SK-N-SH (cell line): ENCODE results near the gene GRM7. TPM values are rescaled to one million over a fixed set of nuclear protein-coding genes. Genes with fewer than 3 reads are reported as not detected.

Experiments
- CTCF ChIA-PET: fragments of 300-600, 350-600 bp; formaldehyde crosslinking; extraction: SDS; loops from one replicate; lab custom pipeline; 2021; lab: Yijun Ruan, JAX
- POLR2A ChIA-PET: fragments of 350-600 bp; sonication (Branson Sonifier 250); formaldehyde crosslinking; extraction: SDS; loops from one replicate; lab custom pipeline; 2020; ENCODE audit warnings: antibody characterized with exemption, inconsistent platforms; lab: Yijun Ruan, JAX
- DNase-seq: peaks from one replicate; pipeline ENCODE4 v3.0.0; 2012
- H2AFZ ChIP-seq: fragments of 200-600 bp; sonication (generic); 2 replicates; pipeline ENCODE4 v1.8.1; 2016; ENCODE audit warnings: antibody characterized with exemption, mild to moderate bottlenecking, low read depth
- H3F3A ChIP-seq: fragments of 200-600 bp; sonication (generic); replicated peaks from 2 replicates; pipeline ENCODE3; 2016; ENCODE audit warnings: antibody characterized with exemption, mild to moderate bottlenecking; ENCODE audit not compliant: insufficient read depth
- H3K27ac ChIP-seq, 2 experiments: fragments of 200-500 bp in 1 of 2; fragments of 200-600 bp in 1 of 2; sonication (Bioruptor generic) in 1 of 2; sonication (generic), shearing (Covaris generic) in 1 of 2; 2 replicates each; pipeline versions ENCODE4 v1.5.1 to v1.6.1; 2014 to 2016; ENCODE audit warnings: low read depth in 2 of 2, inconsistent platforms in 1 of 2, low read length in 1 of 2, mild to moderate bottlenecking in 1 of 2, mixed read lengths in 1 of 2
- H3K27me3 ChIP-seq: fragments of 200-600 bp; sonication (generic), shearing (Covaris generic); 2 replicates; pipeline ENCODE4 v1.6.1; 2016; ENCODE audit warnings: mixed run types; ENCODE audit not compliant: insufficient read depth
- H3K36me3 ChIP-seq, 2 experiments: fragments of 200-500 bp in 1 of 2; fragments of 200-600 bp in 1 of 2; sonication (Bioruptor generic) in 1 of 2; sonication (generic) in 1 of 2; replicated peaks in 1 of 2; 2 replicates each; pipeline versions ENCODE3 to v1.5.1; 2014 to 2016; ENCODE audit warnings: low read length in 1 of 2, mild to moderate bottlenecking in 1 of 2; ENCODE audit not compliant: insufficient read depth in 2 of 2, control insufficient read depth in 1 of 2
- H3K4me1 ChIP-seq, 2 experiments: fragments of 200-500 bp in 1 of 2; fragments of 200-600 bp in 1 of 2; sonication (Bioruptor generic) in 1 of 2; sonication (generic), shearing (Covaris generic) in 1 of 2; 2 replicates each; pipeline versions ENCODE4 v1.5.1 to v1.6.1; 2014 to 2016; ENCODE audit warnings: low read depth in 1 of 2, low read length in 1 of 2, mixed run types in 1 of 2; ENCODE audit not compliant: insufficient read depth in 2 of 2, control insufficient read depth in 1 of 2
- H3K4me2 ChIP-seq: fragments of 200-600 bp; sonication (generic), shearing (Covaris generic); 2 replicates; pipeline ENCODE4 v1.6.1; 2017; ENCODE audit warnings: mixed run types
- H3K4me3 ChIP-seq, 2 experiments: fragments of 200-500 bp in 1 of 2; fragments of 200-600 bp in 1 of 2; sonication (Bioruptor generic) in 1 of 2; sonication (generic), shearing (Covaris generic) in 1 of 2; 2 replicates each; pipeline versions ENCODE4 v1.5.1 to v1.8.1; 2014 to 2016; ENCODE audit warnings: low read depth in 2 of 2, inconsistent platforms in 1 of 2, low read length in 1 of 2, mild to moderate bottlenecking in 1 of 2, mixed read lengths in 1 of 2, moderate library complexity in 1 of 2
- H3K79me2 ChIP-seq: fragments of 200-600 bp; sonication (generic); 2 replicates; pipeline ENCODE4 v1.8.1; 2017; ENCODE audit warnings: mild to moderate bottlenecking; ENCODE audit not compliant: insufficient read depth
- H3K9ac ChIP-seq: fragments of 200-600 bp; sonication (generic); 2 replicates; pipeline ENCODE4 v1.6.1; 2017; ENCODE audit warnings: mixed run types
- H3K9me2 ChIP-seq: fragments of 200-600 bp; sonication (generic); 2 replicates; pipeline ENCODE4 v1.6.1; 2017; ENCODE audit warnings: mixed run types
- H3K9me3 ChIP-seq: fragments of 200-600 bp; sonication (generic); 2 replicates; pipeline ENCODE4 v1.6.1; 2017; ENCODE audit warnings: mixed run types, mild to moderate bottlenecking, moderate library complexity
- H4K20me1 ChIP-seq: fragments of 200-600 bp; sonication (generic); 2 replicates; pipeline ENCODE4 v1.6.1; 2017; ENCODE audit warnings: mild to moderate bottlenecking, mixed run types; ENCODE audit not compliant: insufficient read depth
- ELF1 ChIP-seq: IDR thresholded peaks from 2 replicates; pipeline ENCODE4 v1.4.0; 2012
- EP300 ChIP-seq, 2 experiments: IDR thresholded peaks; 2 replicates each; pipeline versions ENCODE4 v1.4.0 to v1.6.1; 2012; ENCODE audit warnings: borderline replicate concordance in 1 of 2, low read depth in 1 of 2, low read length in 1 of 2
- FOSL2 ChIP-seq: IDR thresholded peaks from 2 replicates; pipeline ENCODE4 v1.4.0; 2012; ENCODE audit warnings: low read depth, mild to moderate bottlenecking, moderate library complexity, borderline replicate concordance
- FOXM1 ChIP-seq: IDR thresholded peaks from 2 replicates; pipeline ENCODE4 v1.4.0; 2012; ENCODE audit warnings: low read depth, mild to moderate bottlenecking
- GABPA ChIP-seq: IDR thresholded peaks from 2 replicates; pipeline ENCODE4 v1.4.0; 2012; ENCODE audit warnings: low read depth, mild to moderate bottlenecking
- MEF2A ChIP-seq: IDR thresholded peaks from 2 replicates; pipeline ENCODE4 v1.4.0; 2012; ENCODE audit warnings: low read depth, borderline replicate concordance
- TEAD4 ChIP-seq: IDR thresholded peaks from 2 replicates; pipeline ENCODE4 v1.4.0; 2012; ENCODE audit warnings: mild to moderate bottlenecking, borderline replicate concordance; ENCODE audit not compliant: insufficient read depth
- WGBS: methylation state at CpG from one replicate; pipeline ENCODE4 v1.1.6; 2017; ENCODE audit warnings: low lambda C conversion rate; 5-methylcytosine and 5-hydroxymethylcytosine counted together
- polyA plus RNA-seq, 3 experiments: library from polyadenylated mRNA; depleted of rRNA; stranded (reverse); fragments of >200 nt; gene quantifications; 2 replicates each; pipeline ENCODE4 v1.2.3, GENCODE V29; 2012
- TF ChIP-seq, protein P1 (sequence below): fragments of 200-600 bp; sonication (generic); IDR thresholded peaks from 2 replicates; pipeline ENCODE4 v1.6.1; 2017; ENCODE audit warnings: antibody characterized with exemption, mild to moderate bottlenecking, moderate library complexity
- TF ChIP-seq, protein P2 (sequence below): fragments of 150-350 bp; IDR thresholded peaks from 2 replicates; pipeline ENCODE4 v1.6.1; 2016; ENCODE audit warnings: mild to moderate bottlenecking, low read depth, low read length
- TF ChIP-seq, protein P3 (sequence below): IDR thresholded peaks from 2 replicates; pipeline ENCODE4; 2012
- TF ChIP-seq, protein P4 (sequence below): IDR thresholded peaks from 2 replicates; pipeline ENCODE4 v1.6.1; 2012; ENCODE audit warnings: mild to moderate bottlenecking, low read depth, low read length, moderate library complexity

Gene GRM7
- polyA plus RNA-seq, 1 of the 3 experiments (the other 2 are of a cell fraction), result 0.03 TPM

DNA sequence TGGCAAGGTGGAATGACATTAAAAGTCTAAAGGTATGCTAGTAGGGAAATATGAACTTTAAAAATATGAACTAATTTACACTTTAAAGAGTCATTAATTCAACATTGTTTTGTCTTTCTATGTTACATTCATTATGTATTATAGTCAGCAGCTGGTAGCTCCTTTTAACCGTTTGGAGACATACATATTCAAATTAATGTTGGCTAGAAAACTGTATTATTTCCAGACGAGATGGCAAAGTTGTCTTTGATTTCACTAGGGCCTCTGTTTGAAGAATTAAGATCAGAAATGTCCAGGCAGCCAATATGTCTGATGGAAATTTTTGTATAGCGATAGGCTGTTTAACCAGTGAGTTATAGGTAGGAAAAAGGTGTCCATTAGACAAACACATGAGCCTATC lies 817.6 kb downstream of the GRM7 start:
- Histone ChIP-seq H3F3A (no peaks in the 10 kb centered on the region), H3K27me3 (no peaks in the 10 kb centered on the region), H3K9me2 (no peaks in the 10 kb centered on the region), H3K4me3 (no peak overlapping the region), H3K4me1 (no peaks in the 10 kb centered on the region), H3K9ac (no peak overlapping the region), H3K9me3 (no peaks in the 10 kb centered on the region), H3K27ac (no peak overlapping the region), H3K4me2 (no peak overlapping the region), H3K79me2 (no peaks in the 10 kb centered on the region), H2AFZ (no peak overlapping the region), H3K36me3 (no peaks in the 10 kb centered on the region), H4K20me1 (no peaks in the 10 kb centered on the region)
- ChIA-PET CTCF (no interaction called here), POLR2A (no interaction called here)
- no peak for DNase-seq
- WGBS, result 16% methylated on average over 3 of the region's 3 CpGs
- TF ChIP-seq MEF2A (no peak), GABPA (no peak), ELF1 (no peak), FOXM1 (no peak), TEAD4 (no peak), FOSL2 (no peak), EP300 (IDR thresholded peaks at IDR 0.05; ENCODE audit: borderline replicate concordance in 1 of 2, low read depth in 1 of 2, low read length in 1 of 2) (no peak)
- TF ChIP-seq, protein P1, sequence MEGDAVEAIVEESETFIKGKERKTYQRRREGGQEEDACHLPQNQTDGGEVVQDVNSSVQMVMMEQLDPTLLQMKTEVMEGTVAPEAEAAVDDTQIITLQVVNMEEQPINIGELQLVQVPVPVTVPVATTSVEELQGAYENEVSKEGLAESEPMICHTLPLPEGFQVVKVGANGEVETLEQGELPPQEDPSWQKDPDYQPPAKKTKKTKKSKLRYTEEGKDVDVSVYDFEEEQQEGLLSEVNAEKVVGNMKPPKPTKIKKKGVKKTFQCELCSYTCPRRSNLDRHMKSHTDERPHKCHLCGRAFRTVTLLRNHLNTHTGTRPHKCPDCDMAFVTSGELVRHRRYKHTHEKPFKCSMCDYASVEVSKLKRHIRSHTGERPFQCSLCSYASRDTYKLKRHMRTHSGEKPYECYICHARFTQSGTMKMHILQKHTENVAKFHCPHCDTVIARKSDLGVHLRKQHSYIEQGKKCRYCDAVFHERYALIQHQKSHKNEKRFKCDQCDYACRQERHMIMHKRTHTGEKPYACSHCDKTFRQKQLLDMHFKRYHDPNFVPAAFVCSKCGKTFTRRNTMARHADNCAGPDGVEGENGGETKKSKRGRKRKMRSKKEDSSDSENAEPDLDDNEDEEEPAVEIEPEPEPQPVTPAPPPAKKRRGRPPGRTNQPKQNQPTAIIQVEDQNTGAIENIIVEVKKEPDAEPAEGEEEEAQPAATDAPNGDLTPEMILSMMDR, result no peak
- TF ChIP-seq, protein P2, sequence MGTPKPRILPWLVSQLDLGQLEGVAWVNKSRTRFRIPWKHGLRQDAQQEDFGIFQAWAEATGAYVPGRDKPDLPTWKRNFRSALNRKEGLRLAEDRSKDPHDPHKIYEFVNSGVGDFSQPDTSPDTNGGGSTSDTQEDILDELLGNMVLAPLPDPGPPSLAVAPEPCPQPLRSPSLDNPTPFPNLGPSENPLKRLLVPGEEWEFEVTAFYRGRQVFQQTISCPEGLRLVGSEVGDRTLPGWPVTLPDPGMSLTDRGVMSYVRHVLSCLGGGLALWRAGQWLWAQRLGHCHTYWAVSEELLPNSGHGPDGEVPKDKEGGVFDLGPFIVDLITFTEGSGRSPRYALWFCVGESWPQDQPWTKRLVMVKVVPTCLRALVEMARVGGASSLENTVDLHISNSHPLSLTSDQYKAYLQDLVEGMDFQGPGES, result no peak
- TF ChIP-seq, protein P3, sequence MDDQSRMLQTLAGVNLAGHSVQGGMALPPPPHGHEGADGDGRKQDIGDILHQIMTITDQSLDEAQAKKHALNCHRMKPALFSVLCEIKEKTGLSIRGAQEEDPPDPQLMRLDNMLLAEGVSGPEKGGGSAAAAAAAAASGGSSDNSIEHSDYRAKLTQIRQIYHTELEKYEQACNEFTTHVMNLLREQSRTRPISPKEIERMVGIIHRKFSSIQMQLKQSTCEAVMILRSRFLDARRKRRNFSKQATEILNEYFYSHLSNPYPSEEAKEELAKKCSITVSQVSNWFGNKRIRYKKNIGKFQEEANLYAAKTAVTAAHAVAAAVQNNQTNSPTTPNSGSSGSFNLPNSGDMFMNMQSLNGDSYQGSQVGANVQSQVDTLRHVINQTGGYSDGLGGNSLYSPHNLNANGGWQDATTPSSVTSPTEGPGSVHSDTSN, result no peak
- TF ChIP-seq, protein P4, sequence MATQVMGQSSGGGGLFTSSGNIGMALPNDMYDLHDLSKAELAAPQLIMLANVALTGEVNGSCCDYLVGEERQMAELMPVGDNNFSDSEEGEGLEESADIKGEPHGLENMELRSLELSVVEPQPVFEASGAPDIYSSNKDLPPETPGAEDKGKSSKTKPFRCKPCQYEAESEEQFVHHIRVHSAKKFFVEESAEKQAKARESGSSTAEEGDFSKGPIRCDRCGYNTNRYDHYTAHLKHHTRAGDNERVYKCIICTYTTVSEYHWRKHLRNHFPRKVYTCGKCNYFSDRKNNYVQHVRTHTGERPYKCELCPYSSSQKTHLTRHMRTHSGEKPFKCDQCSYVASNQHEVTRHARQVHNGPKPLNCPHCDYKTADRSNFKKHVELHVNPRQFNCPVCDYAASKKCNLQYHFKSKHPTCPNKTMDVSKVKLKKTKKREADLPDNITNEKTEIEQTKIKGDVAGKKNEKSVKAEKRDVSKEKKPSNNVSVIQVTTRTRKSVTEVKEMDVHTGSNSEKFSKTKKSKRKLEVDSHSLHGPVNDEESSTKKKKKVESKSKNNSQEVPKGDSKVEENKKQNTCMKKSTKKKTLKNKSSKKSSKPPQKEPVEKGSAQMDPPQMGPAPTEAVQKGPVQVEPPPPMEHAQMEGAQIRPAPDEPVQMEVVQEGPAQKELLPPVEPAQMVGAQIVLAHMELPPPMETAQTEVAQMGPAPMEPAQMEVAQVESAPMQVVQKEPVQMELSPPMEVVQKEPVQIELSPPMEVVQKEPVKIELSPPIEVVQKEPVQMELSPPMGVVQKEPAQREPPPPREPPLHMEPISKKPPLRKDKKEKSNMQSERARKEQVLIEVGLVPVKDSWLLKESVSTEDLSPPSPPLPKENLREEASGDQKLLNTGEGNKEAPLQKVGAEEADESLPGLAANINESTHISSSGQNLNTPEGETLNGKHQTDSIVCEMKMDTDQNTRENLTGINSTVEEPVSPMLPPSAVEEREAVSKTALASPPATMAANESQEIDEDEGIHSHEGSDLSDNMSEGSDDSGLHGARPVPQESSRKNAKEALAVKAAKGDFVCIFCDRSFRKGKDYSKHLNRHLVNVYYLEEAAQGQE, result no peak
